Measurements from ENCODE around the gene SLC22A23. TPM values are rescaled to one million over a fixed set of nuclear protein-coding genes. Genes with fewer than 3 reads are reported as not detected.

The SLC22A23 gene
- total RNA-seq, 1 experiment from 2014 or later: 6.8 TPM

- Histone ChIP-seq H3K79me1 (ENCODE audit: insufficient read depth, low read depth, low read length, poor library complexity, severe bottlenecking) (no peaks in the 10 kb centered on the region), H3K18ac (ENCODE audit: insufficient read length, low read depth, low read length) (no peak overlapping the region), H2BK5ac (ENCODE audit: insufficient read length, low read length) (no peak overlapping the region), H3K4me1 (ENCODE audit: insufficient read depth, low read length) (peaks cover 5% of the 10 kb centered on the region; the same call in 1 of the 2 replicates), H3K9ac (ENCODE audit: extremely low read depth, insufficient read length, low read length) (no peak overlapping the region), H2BK12ac (ENCODE audit: insufficient read length, low read depth, low read length) (no peak overlapping the region), H3K27ac (ENCODE audit: insufficient read length, low read depth, low read length) (no peak overlapping the region), H2BK120ac (ENCODE audit: low read depth, low read length, poor library complexity, severe bottlenecking) (no peak overlapping the region), H3K4me2 (ENCODE audit: insufficient read depth, insufficient read length, low read length) (no peak overlapping the region), H2BK20ac (ENCODE audit: low read depth, low read length, poor library complexity, severe bottlenecking) (no peak overlapping the region), H3K56ac (ENCODE audit: insufficient read length, low read depth, low read length) (no peak overlapping the region), H2AFZ (ENCODE audit: low read length) (no peak overlapping the region), H3K14ac (ENCODE audit: insufficient read depth, low read length) (no peak overlapping the region), H2AK5ac (ENCODE audit: insufficient read length, low read length) (no peak overlapping the region), H3K79me2 (ENCODE audit: insufficient read depth, low read length) (no peaks in the 10 kb centered on the region), H3K9me3 (ENCODE audit: control insufficient read depth, low read depth, low read length) (no peaks in the 10 kb centered on the region), H4K8ac (replicated peaks; ENCODE audit: insufficient read length, low read depth, low read length) (no peak overlapping the region), H3K23ac (ENCODE audit: insufficient read length, low read depth, low read length) (no peak overlapping the region), H4K91ac (ENCODE audit: insufficient read length, low read depth, low read length) (no peak overlapping the region), H3K27me3 (ENCODE audit: insufficient read depth, low read length) (no peaks in the 10 kb centered on the region), H2BK15ac (ENCODE audit: low read depth, low read length) (no peak overlapping the region), H4K5ac (ENCODE audit: insufficient read length, low read depth, low read length) (no peak overlapping the region), H3T11ph (ENCODE audit: low read length) (no peak overlapping the region), H4K20me1 (ENCODE audit: control insufficient read depth, insufficient read depth, insufficient read length) (no peaks in the 10 kb centered on the region), H3K4ac (ENCODE audit: low read depth, low read length) (no peak overlapping the region), H3K23me2 (ENCODE audit: insufficient read length, low read depth, low read length, poor library complexity, severe bottlenecking) (peaks cover 2% of the 10 kb centered on the region)
- DNase-seq: no peak
- H3K27me3 Mint-ChIP-seq (ENCODE audit: low read depth): no peaks in the 10 kb centered on the region; the same call in none of the 2 replicates
- no peaks in the 10 kb centered on the region for H3K9me3 Mint-ChIP-seq
- no peak for TF ChIP-seq CTCF (conservative IDR thresholded peaks at IDR 0.05)
- H3K36me3 Mint-ChIP-seq (ENCODE audit: insufficient read depth in 1 of 3, low read depth in 3 of 3): no peaks in the 10 kb centered on the region
- H3K27ac Mint-ChIP-seq: no peak overlapping the region; a peak in 1 of 7 replicates
- no CpG with 5 or more reads among the region's 5 CpGs for WGBS (ENCODE audit: extremely low coverage, insufficient read length, low lambda C conversion rate)
- H3K4me1 Mint-ChIP-seq: peaks cover 17 to 19% of the 10 kb centered on the region in 2 experiments
- no peak overlapping the region for H3K4me3 Mint-ChIP-seq
These were observed 14.4 kb upstream of the SLC22A23 start for GRCh38 chr6:3471286-3471685.
